NCI-H1092 treated with DMSO at 0.1 percent for 48 hours (cell line): ENCODE results near the gene SERPINA12.
"Not testable (repeated sequence)": the region's sequence is repeated elsewhere in the genome, so short reads cannot be mapped to it uniquely, and the experiment has no call there.

ENCODE experiments used
- DNase-seq: peaks from one replicate; lab custom pipeline; 2025; lab: John Stamatoyannopoulos, UW

SERPINA12 gene

GRCh38 chr14:94489336-94489735, 19.9 kb downstream of the SERPINA12 start:
- DNase-seq, result no peak

- DNase-seq, result no peak
Observed at GRCh38 chr14:94486883-94487282, 22.4 kb downstream of the SERPINA12 start.

- peak; percentile 24 for DNase-seq
Observed at GRCh38 chr14:94485944-94486841, 23.1 kb downstream of the SERPINA12 start.

- no peak for DNase-seq
Observed at GRCh38 chr14:94484481-94484880, 24.8 kb downstream of the SERPINA12 start.

- DNase-seq, result no peak
Observed at GRCh38 chr14:94483729-94484275, 25.5 kb downstream of the SERPINA12 start.

GRCh38 chr14:94483071-94483451, 26.2 kb downstream of the SERPINA12 start:
- no peak for DNase-seq

- not testable (repeated sequence) for DNase-seq
Observed at GRCh38 chr14:94482132-94483070, 26.9 kb downstream of the SERPINA12 start.

- DNase-seq, result no peak
Observed at GRCh38 chr14:94481468-94482131, 27.7 kb downstream of the SERPINA12 start.

- no peak for DNase-seq
Observed at GRCh38 chr14:94480809-94481208, 28.5 kb downstream of the SERPINA12 start.

GRCh38 chr14:94478420-94478819, 30.8 kb downstream of the SERPINA12 start:
- DNase-seq, result no peak

- no peak for DNase-seq
Observed at GRCh38 chr14:94476023-94476422, 33.2 kb downstream of the SERPINA12 start, which contains the start of gene SERPINA9. TSS of gene SERPINA9 (minus strand) at chr14:94476197. CDS start at chr14:94469840, 6,357 bp downstream.

- no peak for DNase-seq
Observed at GRCh38 chr14:94474581-94475031, 34.7 kb downstream of the SERPINA12 start.

GRCh38 chr14:94473666-94474410, 35.4 kb downstream of the SERPINA12 start:
- no peak for DNase-seq

GRCh38 chr14:94472842-94473241, 36.4 kb downstream of the SERPINA12 start:
- DNase-seq, result no peak

GRCh38 chr14:94471045-94471444, 38.2 kb downstream of the SERPINA12 start:
- no peak for DNase-seq

- DNase-seq, result no peak
Observed at GRCh38 chr14:94470311-94470710, 39.0 kb downstream of the SERPINA12 start.

GRCh38 chr14:94469261-94469660, 40.0 kb downstream of the SERPINA12 start:
- no peak for DNase-seq

- no peak for DNase-seq
Observed at GRCh38 chr14:94467728-94468520, 41.3 kb downstream of the SERPINA12 start.

GRCh38 chr14:94466706-94467370, 42.4 kb downstream of the SERPINA12 start:
- DNase-seq, result no peak
